GM23338 (cell line): Measurements from ENCODE around the gene BNIP3. TPM values are rescaled to one million over a fixed set of nuclear protein-coding genes. Genes with fewer than 3 reads are reported as not detected.

ENCODE experiments used
- ATAC-seq: fragments of 200-7000 bp; cut with Tn5 transposase; 3 replicates; pipeline ENCODE4 v1.9.1; 2020
- DNase-seq: peaks from one replicate; pipeline ENCODE4 v3.0.0-alpha.2; 2015; ENCODE audit warnings: low spot score
- H2AFZ ChIP-seq: fragments of 200-600 bp; sonication (generic); 2 replicates; pipeline ENCODE4 v1.8.0; 2016; ENCODE audit warnings: antibody characterized with exemption, mild to moderate bottlenecking, moderate library complexity
- H3F3A ChIP-seq: fragments of 200-600 bp; sonication (generic); replicated peaks from 2 replicates; pipeline ENCODE4 v1.8.0; 2017; ENCODE audit warnings: antibody characterized with exemption, mixed run types, low read depth
- H3K27ac ChIP-seq: fragments of 200-600 bp; sonication (generic); 2 replicates; pipeline ENCODE4 v1.6.1; 2016; ENCODE audit warnings: low read depth
- H3K27me3 ChIP-seq: fragments of 200-600 bp; sonication (generic); 2 replicates; pipeline ENCODE4 v1.8.0; 2016; ENCODE audit warnings: mild to moderate bottlenecking, mixed run types, moderate library complexity; ENCODE audit not compliant: insufficient read depth
- H3K36me3 ChIP-seq: fragments of 200-600 bp; sonication (generic); 2 replicates; pipeline ENCODE4 v1.8.0; 2016; ENCODE audit warnings: mild to moderate bottlenecking; ENCODE audit not compliant: insufficient read depth
- H3K4me1 ChIP-seq: fragments of 200-600 bp; sonication (generic); 2 replicates; pipeline ENCODE4 v1.8.0; 2016; ENCODE audit warnings: mild to moderate bottlenecking, moderate library complexity; ENCODE audit not compliant: insufficient read depth
- H3K4me2 ChIP-seq: fragments of 200-600 bp; sonication (generic); 2 replicates; pipeline ENCODE4 v1.7.1; 2017; ENCODE audit warnings: mixed run types
- H3K4me3 ChIP-seq: fragments of 200-600 bp; sonication (generic); 2 replicates; pipeline ENCODE4 v1.6.1; 2016; ENCODE audit warnings: mixed run types
- H3K79me2 ChIP-seq: fragments of 200-600 bp; sonication (generic); replicated peaks from 2 replicates; pipeline ENCODE4 v1.8.0; 2017; ENCODE audit warnings: mild to moderate bottlenecking; ENCODE audit not compliant: insufficient read depth
- H3K9me2 ChIP-seq: fragments of 200-600 bp; sonication (generic); 2 replicates; pipeline ENCODE4 v1.8.0; 2017; ENCODE audit not compliant: insufficient read depth
- H4K20me1 ChIP-seq: fragments of 200-600 bp; sonication (generic); replicated peaks from 2 replicates; pipeline ENCODE4 v1.8.0; 2017; ENCODE audit warnings: mild to moderate bottlenecking; ENCODE audit not compliant: insufficient read depth
- H3K27ac Mint-ChIP-seq: 2 replicates; pipeline ENCODE4 v1.8.0; 2020; ENCODE audit warnings: inconsistent platforms, mild to moderate bottlenecking, moderate library complexity, mixed read lengths
- H3K27me3 Mint-ChIP-seq: 3 replicates; pipeline ENCODE4 v1.8.0; 2022; ENCODE audit warnings: low read depth, mild to moderate bottlenecking, moderate library complexity, mixed read lengths, inconsistent platforms; ENCODE audit not compliant: insufficient read depth, poor library complexity
- H3K36me3 Mint-ChIP-seq: 3 replicates; pipeline ENCODE4 v1.8.0; 2021; ENCODE audit warnings: low read depth, mild to moderate bottlenecking, inconsistent platforms, moderate library complexity, mixed read lengths
- H3K4me1 Mint-ChIP-seq: 3 replicates; pipeline ENCODE4 v1.8.0; 2020; ENCODE audit warnings: mild to moderate bottlenecking, inconsistent platforms, mixed read lengths
- H3K4me3 Mint-ChIP-seq: 3 replicates; pipeline ENCODE4 v1.8.0; 2021; ENCODE audit warnings: moderate library complexity, mild to moderate bottlenecking, inconsistent platforms, mixed read lengths
- H3K9me3 Mint-ChIP-seq: 3 replicates; pipeline ENCODE4 v1.8.0; 2020; ENCODE audit warnings: moderate library complexity, mild to moderate bottlenecking, inconsistent platforms, mixed read lengths
- CREB1 ChIP-seq: fragments of 250-450 bp; sonication (Bioruptor Pico); IDR thresholded peaks from 2 replicates; pipeline ENCODE4 v1.5.0; 2020; ENCODE audit warnings: low read depth, mild to moderate bottlenecking, moderate library complexity
- EZH2 ChIP-seq: fragments of 200-600 bp; sonication (generic); IDR thresholded peaks from one replicate; pipeline ENCODE4 v1.8.0; 2017; ENCODE audit warnings: antibody characterized with exemption, mild to moderate bottlenecking, low read depth; ENCODE audit not compliant: unreplicated experiment
- EZH2phosphoT487 ChIP-seq: fragments of 200-600 bp; sonication (generic); IDR thresholded peaks from one replicate; pipeline ENCODE4 v1.8.1; 2018; ENCODE audit warnings: antibody characterized with exemption; ENCODE audit not compliant: unreplicated experiment
- JUNB ChIP-seq: IDR thresholded peaks from one replicate; pipeline ENCODE4 v1.6.1; 2016; ENCODE audit warnings: antibody characterized with exemption; ENCODE audit not compliant: unreplicated experiment
- NANOG ChIP-seq: IDR thresholded peaks from 2 replicates; pipeline ENCODE4 v1.6.1; 2016; ENCODE audit warnings: antibody characterized with exemption, borderline replicate concordance
- STAT1 ChIP-seq: IDR thresholded peaks from one replicate; pipeline ENCODE4 v1.6.1; 2016; ENCODE audit warnings: antibody characterized with exemption; ENCODE audit not compliant: unreplicated experiment
- ZNF114 ChIP-seq: fragments of 250-450 bp; sonication (Bioruptor Pico); IDR thresholded peaks from 2 replicates; pipeline ENCODE4 v1.5.0; 2020; ENCODE audit warnings: mild to moderate bottlenecking, moderate library complexity
- polyA plus RNA-seq: library from polyadenylated mRNA; unstranded; fragments of >200 nt; fragmentation: Nextera tagmentation; extraction: Ambion mirVana; gene quantifications from 2 replicates; pipeline ENCODE4 v1.2.1, GENCODE V29; 2016
- total RNA-seq: library from RNA; depleted of rRNA; stranded (reverse); fragments of >200 nt; shearing (Covaris generic); gene quantifications from 2 replicates; pipeline ENCODE4 v1.2.3, GENCODE V29; 2014
- TF ChIP-seq, protein P1 (sequence below): IDR thresholded peaks from one replicate; pipeline ENCODE4 v1.6.1; 2018; ENCODE audit warnings: antibody characterized with exemption; ENCODE audit not compliant: unreplicated experiment
- TF ChIP-seq, protein P2 (sequence below), 2 experiments: fragments of 200-600 bp in 1 of 2; sonication (generic) in 1 of 2; conservative IDR thresholded peaks; 2 replicates each; pipeline versions ENCODE4 v1.5.1 to v1.6.1; 2016 to 2017; ENCODE audit warnings: antibody characterized with exemption in 2 of 2, low read depth in 2 of 2, mild to moderate bottlenecking in 2 of 2, moderate library complexity in 1 of 2
- TF ChIP-seq, protein P3 (sequence below): IDR thresholded peaks from 2 replicates; pipeline ENCODE4 v1.6.1; 2016; ENCODE audit warnings: antibody characterized with exemption

Gene BNIP3
- total and polyA plus RNA-seq, 2 experiments from 2014 or later = 46.3 to 75.0 TPM

DNA sequence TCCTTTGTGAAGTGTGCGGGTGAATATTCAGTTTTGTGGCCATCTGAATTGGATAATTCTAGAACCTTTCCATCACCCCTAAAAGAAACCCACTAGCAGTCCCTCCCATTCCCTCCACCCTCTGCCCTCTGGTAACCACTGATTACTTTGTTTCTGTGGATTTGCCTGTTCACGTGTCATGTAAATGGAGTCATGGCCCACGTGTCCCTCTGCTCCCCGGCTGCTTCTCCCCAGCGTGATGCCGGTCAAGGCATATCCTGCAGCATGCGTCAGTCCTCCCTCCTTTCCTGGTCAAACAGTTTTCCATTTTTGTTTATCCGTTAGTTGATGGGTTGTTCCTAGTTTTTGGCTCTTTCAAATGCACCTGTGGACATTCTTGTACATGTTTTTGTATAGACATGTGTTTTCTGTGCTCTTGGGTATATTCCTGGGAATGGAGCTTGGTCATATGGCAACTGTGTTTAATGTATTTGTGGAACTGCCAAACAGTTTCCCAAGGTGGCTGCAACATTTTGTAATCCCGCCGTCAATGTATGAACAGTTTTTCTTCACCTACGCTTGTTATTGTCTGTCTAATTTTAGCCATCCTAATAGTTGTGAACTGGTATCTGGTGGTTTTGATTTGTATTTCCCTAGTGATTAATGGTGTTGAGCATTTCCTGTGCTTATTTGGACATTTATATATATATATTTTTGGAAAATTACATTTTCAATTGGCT, 58.5 kb downstream of the BNIP3 start (continued):
- TF ChIP-seq ZNF114 (CRISPR knock-in tag) (no peak), CREB1 (CRISPR knock-in tag) (no peak), JUNB (no peak)

DNA sequence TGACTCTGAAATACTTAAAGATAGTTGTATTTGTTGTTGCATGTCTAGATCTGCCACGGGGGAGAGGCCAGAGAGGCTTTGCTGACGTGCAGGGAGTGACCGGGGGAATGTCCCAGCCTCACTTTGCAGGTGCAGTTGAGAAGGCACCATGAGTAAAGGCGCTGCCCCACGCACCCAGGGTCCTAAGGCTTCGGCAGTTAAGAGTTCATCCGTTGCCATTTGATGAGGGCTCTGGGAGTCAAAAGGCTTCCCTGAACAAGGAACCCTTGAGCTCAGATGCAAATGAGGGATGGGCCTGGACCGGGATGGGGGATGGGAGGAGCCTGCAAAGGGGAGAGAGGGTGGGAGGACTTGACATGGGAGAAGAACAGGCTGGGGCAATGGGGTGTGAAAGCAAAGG, 60.5 kb downstream of the BNIP3 start:
- no peak overlapping the region for H3K27ac Mint-ChIP-seq
- Histone ChIP-seq H3F3A (no peaks in the 10 kb centered on the region), H2AFZ (no peak overlapping the region), H4K20me1 (peaks cover 44% of the 10 kb centered on the region), H3K36me3 (no peaks in the 10 kb centered on the region), H3K4me2 (peak overlapping the region; percentile 51), H3K4me1 (peaks cover 50% of the 10 kb centered on the region), H3K27ac (no peak overlapping the region), H3K27me3 (no peaks in the 10 kb centered on the region), H3K79me2 (peaks cover 69% of the 10 kb centered on the region), H3K9me2 (no peaks in the 10 kb centered on the region), H3K4me3 (peak overlapping the region; percentile 16; the same call in 1 of the 2 replicates)
- peaks cover 5% of the 10 kb centered on the region for H3K27me3 Mint-ChIP-seq
- H3K4me3 Mint-ChIP-seq = no peak overlapping the region
- TF ChIP-seq STAT1 (no peak), EZH2phosphoT487 (no peak), CREB1 (CRISPR knock-in tag) (no peak), JUNB (no peak)
- TF ChIP-seq, protein P1, sequence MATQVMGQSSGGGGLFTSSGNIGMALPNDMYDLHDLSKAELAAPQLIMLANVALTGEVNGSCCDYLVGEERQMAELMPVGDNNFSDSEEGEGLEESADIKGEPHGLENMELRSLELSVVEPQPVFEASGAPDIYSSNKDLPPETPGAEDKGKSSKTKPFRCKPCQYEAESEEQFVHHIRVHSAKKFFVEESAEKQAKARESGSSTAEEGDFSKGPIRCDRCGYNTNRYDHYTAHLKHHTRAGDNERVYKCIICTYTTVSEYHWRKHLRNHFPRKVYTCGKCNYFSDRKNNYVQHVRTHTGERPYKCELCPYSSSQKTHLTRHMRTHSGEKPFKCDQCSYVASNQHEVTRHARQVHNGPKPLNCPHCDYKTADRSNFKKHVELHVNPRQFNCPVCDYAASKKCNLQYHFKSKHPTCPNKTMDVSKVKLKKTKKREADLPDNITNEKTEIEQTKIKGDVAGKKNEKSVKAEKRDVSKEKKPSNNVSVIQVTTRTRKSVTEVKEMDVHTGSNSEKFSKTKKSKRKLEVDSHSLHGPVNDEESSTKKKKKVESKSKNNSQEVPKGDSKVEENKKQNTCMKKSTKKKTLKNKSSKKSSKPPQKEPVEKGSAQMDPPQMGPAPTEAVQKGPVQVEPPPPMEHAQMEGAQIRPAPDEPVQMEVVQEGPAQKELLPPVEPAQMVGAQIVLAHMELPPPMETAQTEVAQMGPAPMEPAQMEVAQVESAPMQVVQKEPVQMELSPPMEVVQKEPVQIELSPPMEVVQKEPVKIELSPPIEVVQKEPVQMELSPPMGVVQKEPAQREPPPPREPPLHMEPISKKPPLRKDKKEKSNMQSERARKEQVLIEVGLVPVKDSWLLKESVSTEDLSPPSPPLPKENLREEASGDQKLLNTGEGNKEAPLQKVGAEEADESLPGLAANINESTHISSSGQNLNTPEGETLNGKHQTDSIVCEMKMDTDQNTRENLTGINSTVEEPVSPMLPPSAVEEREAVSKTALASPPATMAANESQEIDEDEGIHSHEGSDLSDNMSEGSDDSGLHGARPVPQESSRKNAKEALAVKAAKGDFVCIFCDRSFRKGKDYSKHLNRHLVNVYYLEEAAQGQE = no peak
- peaks cover 3% of the 10 kb centered on the region; the same call in 1 of the 3 replicates for H3K9me3 Mint-ChIP-seq
- no peaks in the 10 kb centered on the region; the same call in 2 of the 3 replicates for H3K36me3 Mint-ChIP-seq
- H3K4me1 Mint-ChIP-seq = peaks cover 34% of the 10 kb centered on the region
- DNase-seq (peak; percentile 69), ATAC-seq (peak; percentile 89)

DNA sequence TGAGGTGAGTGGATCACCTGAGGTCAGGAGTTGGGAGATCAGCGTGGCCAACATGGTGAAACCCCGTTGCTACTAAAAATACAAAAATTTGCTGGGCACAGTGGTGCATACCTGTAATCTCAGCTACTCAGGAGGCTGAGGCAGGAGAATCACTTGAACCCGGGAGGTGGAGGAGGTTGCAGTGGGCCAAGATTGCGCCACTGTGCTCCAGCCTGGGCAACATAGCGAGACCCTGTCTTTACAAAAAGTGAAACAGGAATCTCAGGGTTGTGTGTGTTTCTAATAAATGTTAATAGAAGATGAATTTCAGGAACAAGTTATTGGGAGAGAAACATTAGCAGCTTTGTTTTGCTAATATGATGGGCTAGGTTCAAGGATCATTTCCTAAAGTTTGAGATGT, 61.0 kb downstream of the BNIP3 start:
- H3K4me2 ChIP-seq = peak overlapping the region; percentile 51
- H3K27me3 ChIP-seq = no peaks in the 10 kb centered on the region
- H3K36me3 ChIP-seq = no peaks in the 10 kb centered on the region
- Mint-ChIP-seq H3K27me3 (peaks cover 5% of the 10 kb centered on the region), H3K4me1 (peaks cover 32% of the 10 kb centered on the region), H3K9me3 (peaks cover 3% of the 10 kb centered on the region; the same call in 1 of the 3 replicates), H3K4me3 (no peak overlapping the region), H3K27ac (no peak overlapping the region), H3K36me3 (no peaks in the 10 kb centered on the region; the same call in 2 of the 3 replicates)
- H3K27ac ChIP-seq = no peak overlapping the region
- peaks cover 69% of the 10 kb centered on the region for H3K79me2 ChIP-seq
- no peak for ATAC-seq
- no peak for DNase-seq
- H3K4me1 ChIP-seq = peaks cover 45% of the 10 kb centered on the region
- H3K9me2 ChIP-seq = no peaks in the 10 kb centered on the region
- H2AFZ ChIP-seq = no peak overlapping the region
- no peak overlapping the region for H3K4me3 ChIP-seq
- H4K20me1 ChIP-seq = peaks cover 44% of the 10 kb centered on the region
- H3F3A ChIP-seq = no peaks in the 10 kb centered on the region
- no peak for TF ChIP-seq NANOG
- TF ChIP-seq, protein P2, sequence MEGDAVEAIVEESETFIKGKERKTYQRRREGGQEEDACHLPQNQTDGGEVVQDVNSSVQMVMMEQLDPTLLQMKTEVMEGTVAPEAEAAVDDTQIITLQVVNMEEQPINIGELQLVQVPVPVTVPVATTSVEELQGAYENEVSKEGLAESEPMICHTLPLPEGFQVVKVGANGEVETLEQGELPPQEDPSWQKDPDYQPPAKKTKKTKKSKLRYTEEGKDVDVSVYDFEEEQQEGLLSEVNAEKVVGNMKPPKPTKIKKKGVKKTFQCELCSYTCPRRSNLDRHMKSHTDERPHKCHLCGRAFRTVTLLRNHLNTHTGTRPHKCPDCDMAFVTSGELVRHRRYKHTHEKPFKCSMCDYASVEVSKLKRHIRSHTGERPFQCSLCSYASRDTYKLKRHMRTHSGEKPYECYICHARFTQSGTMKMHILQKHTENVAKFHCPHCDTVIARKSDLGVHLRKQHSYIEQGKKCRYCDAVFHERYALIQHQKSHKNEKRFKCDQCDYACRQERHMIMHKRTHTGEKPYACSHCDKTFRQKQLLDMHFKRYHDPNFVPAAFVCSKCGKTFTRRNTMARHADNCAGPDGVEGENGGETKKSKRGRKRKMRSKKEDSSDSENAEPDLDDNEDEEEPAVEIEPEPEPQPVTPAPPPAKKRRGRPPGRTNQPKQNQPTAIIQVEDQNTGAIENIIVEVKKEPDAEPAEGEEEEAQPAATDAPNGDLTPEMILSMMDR (conservative IDR thresholded peaks at IDR 0.05; ENCODE audit: low read depth in 2 of 2) = no peak
- no peak for TF ChIP-seq EZH2
- TF ChIP-seq, protein P3, sequence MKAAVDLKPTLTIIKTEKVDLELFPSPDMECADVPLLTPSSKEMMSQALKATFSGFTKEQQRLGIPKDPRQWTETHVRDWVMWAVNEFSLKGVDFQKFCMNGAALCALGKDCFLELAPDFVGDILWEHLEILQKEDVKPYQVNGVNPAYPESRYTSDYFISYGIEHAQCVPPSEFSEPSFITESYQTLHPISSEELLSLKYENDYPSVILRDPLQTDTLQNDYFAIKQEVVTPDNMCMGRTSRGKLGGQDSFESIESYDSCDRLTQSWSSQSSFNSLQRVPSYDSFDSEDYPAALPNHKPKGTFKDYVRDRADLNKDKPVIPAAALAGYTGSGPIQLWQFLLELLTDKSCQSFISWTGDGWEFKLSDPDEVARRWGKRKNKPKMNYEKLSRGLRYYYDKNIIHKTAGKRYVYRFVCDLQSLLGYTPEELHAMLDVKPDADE = no peak
